SU-DHL-6 (cell line): ENCODE measurements around the gene STX18.

Experiments used
- EZH2phosphoT487 ChIP-seq: fragments of 200-600 bp; sonication (generic), shearing (Covaris generic); conservative IDR thresholded peaks from 2 replicates; pipeline ENCODE4 v1.6.1; 2018; ENCODE audit warnings: mild to moderate bottlenecking, antibody characterized with exemption, low read length, moderate library complexity, mixed read lengths
- TF ChIP-seq, protein P1 (sequence below): fragments of 200-600 bp; sonication (generic); IDR thresholded peaks from one replicate; pipeline ENCODE4 v1.5.1; 2017; ENCODE audit warnings: antibody characterized with exemption, mild to moderate bottlenecking, low read length, moderate library complexity; ENCODE audit not compliant: insufficient read depth, poor library complexity, severe bottlenecking

DNA sequence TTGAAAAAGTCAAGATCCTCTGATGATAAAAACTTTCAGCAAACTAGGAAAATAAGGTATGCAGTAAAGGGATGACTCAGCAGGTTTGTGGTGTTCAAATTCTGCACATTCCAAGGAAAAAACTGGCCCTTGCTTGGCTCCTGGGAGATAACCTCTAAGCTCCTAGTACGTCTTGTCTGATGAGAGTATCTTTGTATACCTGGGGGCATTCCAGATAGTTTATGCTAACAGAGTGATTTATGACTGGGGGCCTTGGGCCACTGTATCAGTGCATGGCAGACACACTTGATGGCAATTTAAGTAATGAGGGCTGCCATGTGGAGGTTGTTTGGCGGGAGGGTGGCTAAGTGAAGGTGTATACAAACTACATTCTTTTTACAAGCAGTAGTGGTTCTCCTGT, 98.0 kb downstream of the STX18 start:
- TF ChIP-seq, protein P1, sequence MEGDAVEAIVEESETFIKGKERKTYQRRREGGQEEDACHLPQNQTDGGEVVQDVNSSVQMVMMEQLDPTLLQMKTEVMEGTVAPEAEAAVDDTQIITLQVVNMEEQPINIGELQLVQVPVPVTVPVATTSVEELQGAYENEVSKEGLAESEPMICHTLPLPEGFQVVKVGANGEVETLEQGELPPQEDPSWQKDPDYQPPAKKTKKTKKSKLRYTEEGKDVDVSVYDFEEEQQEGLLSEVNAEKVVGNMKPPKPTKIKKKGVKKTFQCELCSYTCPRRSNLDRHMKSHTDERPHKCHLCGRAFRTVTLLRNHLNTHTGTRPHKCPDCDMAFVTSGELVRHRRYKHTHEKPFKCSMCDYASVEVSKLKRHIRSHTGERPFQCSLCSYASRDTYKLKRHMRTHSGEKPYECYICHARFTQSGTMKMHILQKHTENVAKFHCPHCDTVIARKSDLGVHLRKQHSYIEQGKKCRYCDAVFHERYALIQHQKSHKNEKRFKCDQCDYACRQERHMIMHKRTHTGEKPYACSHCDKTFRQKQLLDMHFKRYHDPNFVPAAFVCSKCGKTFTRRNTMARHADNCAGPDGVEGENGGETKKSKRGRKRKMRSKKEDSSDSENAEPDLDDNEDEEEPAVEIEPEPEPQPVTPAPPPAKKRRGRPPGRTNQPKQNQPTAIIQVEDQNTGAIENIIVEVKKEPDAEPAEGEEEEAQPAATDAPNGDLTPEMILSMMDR = no peak
- no peak for TF ChIP-seq EZH2phosphoT487
